HG03520 (cell line): Measurements from ENCODE around the gene EFHD1.

Experiments
- ATAC-seq: cut with Tn5 transposase; IDR thresholded peaks from one replicate; pipeline ENCODE4 v1.9.1; 2021; ENCODE audit warnings: mild to moderate bottlenecking, moderate library complexity; ENCODE audit not compliant: unreplicated experiment

The EFHD1 gene, protein sequence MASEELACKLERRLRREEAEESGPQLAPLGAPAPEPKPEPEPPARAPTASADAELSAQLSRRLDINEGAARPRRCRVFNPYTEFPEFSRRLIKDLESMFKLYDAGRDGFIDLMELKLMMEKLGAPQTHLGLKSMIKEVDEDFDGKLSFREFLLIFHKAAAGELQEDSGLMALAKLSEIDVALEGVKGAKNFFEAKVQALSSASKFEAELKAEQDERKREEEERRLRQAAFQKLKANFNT

DNA sequence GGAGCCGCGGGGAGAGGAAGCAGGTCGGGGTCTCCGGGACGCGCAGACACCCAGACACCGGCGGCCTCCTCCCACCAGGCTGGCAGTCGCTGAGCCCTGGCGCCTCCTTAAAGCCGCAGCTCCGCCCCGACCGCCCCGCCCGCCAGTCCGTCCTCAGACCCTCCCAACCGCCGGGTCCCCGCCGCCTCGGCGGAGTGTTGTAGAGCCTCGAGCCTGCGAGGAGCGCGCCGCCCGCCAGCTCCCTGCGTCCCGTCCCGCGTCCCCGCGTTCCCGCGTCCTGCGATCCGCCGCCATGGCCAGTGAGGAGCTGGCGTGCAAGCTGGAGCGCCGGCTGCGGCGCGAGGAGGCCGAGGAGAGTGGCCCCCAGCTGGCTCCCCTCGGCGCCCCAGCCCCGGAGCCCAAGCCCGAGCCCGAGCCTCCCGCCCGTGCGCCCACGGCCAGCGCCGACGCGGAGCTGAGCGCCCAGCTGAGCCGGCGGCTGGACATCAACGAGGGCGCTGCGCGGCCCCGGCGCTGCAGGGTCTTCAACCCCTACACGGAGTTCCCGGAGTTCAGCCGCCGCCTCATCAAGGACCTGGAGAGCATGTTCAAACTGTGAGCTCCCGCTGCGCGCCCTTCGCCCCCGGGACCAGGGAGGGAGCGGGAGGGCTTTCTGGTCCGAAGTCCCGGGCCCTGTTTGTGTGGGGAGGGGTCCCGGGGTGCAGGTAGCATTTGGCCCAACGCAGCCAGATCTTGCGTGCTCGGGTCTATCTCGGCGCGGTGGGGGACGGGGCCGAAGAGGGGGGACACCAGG, at the start of gene EFHD1:
Gene EFHD1, plus strand, starts transcription at position 192 of the 793 bp plus-strand sequence. Its CDS starts 101 bp downstream, at position 293.
- no peak for ATAC-seq

DNA sequence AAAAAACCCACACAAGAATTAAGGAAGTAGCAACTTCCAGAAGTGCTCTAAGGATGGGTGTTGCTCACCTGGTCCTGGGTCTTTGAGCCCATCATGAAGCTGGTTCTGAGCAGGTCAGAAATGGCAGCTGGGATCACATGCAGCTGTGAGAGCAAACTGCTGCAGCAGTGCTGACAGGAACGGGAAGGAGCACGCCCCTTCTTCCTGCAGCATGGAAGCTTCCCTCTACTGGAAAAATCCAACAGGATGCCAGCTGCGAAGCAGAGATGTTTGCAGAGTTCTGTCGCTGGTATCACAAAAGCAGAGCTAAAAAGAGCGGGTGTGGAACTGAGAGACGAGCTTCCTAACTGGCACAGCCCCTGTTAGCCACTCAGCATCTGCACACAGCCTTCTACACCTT, 49.2 kb upstream of the EFHD1 start:
- ATAC-seq, result no peak

DNA sequence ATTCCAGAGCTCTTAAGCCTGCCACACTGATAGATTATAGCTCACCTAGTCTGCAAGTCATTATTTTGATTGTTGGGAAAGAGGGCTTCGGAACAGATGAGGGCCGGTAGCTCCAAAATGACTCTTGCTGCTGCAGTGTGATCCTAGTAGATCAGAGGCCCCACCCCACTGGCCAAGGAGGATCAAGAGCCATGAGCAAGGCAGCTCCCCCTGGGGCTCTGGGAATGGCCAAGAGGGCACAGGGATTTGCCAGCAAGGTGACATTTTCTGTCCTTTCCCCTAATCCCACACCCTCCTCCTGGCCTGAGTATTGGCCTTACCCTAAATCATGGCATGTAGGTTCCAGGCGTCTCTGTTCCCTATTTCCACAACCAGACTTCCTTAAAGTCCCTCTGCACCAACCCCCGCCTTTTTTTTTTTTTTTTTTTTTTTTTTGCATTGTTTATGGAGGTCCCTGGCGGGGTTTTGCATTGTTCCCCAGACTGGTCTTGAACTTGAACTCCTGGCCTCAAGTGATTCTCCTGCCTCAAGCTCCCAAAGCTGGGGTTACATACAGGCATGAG, 46.4 kb upstream of the EFHD1 start:
- no peak for ATAC-seq

DNA sequence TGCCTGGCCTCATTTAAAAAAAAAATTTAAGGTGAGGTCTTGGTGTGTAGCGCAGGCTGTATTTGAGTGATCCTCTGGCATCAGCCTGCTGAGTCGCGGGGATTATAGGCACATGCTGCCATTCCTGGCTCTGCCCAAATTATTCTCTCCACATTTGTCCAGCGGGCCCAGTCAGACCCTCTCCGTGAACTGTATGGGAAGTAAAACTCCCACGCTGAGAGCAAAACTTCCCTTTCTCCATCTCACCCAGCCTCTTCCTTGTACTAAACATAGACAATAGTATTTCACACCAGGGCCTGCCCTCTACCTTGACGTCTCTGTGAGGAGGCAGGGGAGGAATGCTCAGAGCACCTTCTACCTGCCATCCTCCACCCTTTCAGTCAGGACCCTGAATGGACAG, 45.9 kb upstream of the EFHD1 start:
- ATAC-seq, result no peak

DNA sequence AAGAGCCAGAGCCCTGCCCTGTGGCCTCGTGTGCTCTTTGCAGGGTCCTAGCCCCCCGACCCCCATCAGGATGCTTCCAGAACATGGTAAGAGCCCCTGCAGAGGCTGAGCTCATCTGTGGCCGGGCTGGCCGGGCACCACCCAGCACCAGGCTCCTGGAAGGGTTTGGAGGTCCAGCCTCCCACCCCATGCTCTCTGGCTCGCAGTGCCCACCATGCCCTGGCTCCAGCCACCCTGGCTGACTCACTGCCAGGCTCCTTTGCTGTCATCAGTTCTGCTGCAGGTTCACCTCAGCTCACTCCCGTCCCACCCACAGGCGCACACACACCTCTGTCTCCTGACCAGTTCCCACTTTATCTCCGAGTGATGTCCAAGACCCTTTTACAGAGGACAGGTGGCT, 45.4 kb upstream of the EFHD1 start:
- no peak for ATAC-seq

DNA sequence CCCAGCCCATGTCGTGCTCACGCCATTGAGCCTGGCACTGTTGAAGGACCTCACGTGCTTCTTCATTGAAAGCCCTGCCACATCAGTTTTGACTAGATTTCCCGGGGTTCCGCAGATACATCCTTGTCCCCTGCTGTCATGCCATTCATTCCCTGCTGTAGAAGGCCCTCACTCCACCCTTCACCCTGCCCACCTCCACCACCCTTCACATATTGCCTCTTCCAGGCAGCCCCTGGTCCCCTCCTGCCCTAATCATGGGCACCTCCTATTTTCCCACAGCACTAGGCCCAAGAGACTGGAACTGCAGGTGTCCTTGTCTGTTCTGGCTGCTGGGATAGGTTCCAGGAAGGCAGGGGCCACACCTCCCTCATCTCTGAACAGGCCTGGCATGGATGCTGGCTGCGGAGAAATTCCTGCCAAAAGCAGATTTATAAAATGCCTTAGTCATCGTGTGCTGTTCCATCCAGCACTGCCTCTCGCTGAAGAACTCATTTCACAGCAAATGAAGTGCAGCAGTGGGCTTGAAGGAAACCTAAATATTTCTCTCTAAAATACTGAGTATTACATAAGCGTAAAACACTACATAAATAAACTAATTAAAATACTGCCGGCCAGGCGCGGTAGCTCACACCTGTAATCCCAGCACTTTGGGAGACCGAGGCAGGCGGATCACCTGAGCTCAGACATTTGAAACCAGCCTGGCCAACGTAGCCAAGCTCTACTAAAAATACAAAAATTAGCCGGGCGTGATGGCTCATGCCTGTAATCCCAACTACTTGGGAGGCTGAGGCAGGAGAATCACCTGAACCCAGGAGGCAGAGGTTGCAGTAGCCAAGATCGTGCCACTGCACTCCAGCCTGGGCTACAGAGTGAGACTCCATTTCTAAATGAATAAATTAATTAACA, 44.5 kb upstream of the EFHD1 start:
- no peak for ATAC-seq

DNA sequence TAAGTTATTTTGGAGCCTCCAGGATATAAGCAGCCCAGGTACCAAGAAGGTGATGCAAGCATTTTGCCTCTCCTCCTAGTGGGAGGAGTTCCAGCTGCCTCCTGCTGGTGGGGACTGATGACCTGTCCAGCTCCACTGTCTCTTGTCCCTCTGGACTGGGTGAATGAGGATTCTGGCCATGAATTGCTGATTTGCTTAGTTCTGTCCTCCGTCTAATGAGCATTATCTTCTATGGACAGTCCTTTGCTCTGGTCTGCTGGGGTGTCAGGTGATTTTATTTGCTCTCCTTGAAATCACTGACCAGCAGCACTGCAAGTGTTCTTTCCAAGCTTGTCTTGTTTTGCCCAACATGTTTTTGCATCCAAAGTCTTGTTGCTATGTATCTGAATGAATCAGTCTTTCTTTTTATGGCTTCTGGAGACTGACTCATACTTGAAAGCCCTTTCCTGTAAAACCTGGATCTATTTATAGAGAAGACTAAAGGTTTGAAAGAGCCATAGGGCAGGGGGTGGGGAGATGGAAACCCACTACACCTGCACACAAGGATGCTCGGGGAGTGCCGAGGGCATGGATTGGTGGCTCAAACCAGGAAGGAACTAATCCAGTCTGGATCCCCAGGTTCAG, 40.5 kb upstream of the EFHD1 start:
- no peak for ATAC-seq

DNA sequence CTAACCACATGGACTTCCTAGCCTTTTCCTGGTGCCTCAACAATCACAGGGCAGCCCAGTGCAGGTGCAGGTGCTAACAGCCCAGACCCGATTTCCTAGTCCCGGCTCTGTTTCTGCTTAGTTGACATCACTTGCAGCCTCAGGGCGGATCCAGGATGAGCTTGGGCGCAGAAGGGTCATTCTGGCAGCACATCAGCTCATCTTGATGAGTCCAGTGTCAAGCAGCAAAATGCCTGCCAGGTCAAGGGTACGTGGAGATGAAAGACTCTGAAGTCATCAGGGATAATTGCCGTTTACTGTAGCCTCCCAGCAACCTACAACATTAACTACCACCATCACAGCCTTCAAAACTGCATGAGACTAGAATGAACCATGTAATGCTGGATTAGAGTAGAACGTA, 39.4 kb upstream of the EFHD1 start:
- ATAC-seq, result no peak

DNA sequence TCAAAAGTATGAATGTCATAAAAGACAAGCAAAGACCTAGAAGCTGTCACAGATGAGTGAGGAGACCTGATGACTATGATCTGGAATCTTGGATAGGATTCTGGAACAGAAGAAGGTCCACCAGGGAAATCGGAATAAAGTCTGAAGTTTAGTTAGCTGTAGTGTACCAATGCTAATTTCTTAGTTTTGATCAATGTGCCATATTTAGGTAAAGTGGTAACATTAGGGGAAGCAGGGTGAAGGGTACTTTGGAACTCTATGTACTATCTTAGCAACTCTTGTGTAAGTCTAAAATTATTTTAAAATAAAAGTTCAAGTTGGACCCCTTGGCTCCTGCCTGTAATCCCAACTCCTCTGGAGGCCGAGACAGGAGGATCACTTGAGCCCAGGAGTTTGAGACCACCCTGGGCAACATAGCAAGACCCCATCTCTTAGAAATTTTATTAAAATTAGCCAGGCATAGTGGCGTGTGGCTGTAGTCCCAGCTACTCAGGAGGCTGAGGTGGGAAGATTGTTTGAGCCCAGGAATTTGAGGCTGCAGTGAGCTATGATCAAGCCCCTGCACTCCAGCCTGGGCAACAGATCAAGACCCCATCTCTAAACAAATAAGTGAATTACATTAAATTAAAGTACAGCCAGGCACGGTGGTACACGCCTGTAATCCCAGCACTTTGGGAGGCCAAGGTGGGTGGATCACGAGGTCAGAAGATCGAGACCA, 35.9 kb upstream of the EFHD1 start:
- no peak for ATAC-seq

DNA sequence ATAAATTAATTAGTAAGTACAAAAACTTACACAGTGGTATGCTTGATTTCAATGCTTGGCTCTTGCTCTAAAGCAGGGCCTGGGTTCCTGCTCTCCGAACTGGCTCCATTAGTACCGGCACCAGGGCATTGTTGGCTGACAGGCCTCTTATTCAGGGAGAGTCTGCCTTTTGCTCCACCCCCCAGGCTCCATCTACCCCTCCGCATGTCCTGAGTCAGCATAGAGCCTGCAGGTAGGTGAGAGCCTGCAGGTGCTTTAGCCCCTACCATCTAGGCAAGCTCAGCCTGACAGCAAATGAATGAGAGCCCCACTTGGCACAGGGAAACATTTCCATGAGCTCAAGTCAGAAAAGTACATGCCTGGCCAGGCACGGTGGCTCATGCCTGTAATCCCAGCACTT, 35.1 kb upstream of the EFHD1 start:
- ATAC-seq, result no peak

DNA sequence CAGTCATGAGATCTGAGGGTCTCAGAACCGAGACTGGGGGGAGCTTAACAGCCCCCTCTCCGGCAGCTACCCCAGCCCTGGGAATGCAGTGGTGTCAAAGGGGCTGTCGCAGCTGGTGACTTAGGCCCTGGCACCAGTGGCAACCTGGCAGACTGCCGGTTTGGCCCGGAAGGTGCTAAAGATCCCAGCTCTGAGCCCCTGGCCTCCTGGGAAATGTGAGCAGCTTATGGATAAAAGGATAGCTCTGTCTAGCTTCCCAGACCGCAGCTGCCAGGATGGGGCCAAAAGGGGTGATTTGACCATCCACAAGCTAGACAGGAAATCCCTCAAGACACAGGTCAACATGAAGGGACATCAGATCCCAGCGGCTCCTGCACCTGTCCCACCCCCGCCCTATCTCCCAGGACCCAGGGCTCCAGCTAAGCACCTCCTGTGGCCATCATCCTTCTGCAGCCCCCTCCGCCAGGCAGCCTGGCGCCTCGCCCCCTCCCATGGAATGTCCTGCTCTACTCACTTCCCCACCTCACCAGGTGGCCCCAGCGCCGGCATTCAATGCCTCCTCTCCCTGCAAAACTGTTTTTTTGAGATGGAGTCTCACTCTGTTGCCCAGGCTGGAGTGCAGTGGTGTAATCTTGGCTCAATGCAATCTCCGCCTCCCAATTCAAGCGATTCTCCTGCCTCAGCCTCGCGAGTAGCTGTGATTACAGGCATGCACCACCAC, 33.2 kb upstream of the EFHD1 start:
- ATAC-seq, result no peak

DNA sequence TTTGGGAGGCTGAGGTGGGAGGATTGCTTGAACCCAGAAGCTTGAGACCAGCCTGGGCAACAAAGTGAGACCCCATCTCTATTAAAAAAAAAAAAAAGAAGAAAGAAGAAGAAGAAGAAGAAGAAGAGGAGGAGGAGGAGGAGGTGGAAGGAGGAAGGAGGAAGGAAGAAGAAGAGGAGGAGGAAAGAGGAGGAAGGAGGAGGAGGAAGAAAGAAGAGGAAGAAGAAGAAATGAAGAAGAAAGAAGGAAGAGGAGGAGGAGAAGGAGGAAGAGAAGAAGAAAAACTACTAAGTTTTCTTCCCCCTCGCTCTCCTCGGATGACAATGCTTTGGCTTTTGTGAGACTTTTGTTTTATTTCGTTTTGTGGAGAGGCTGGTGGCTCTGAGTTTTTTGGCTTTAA, 30.1 kb upstream of the EFHD1 start:
- ATAC-seq, result no peak

DNA sequence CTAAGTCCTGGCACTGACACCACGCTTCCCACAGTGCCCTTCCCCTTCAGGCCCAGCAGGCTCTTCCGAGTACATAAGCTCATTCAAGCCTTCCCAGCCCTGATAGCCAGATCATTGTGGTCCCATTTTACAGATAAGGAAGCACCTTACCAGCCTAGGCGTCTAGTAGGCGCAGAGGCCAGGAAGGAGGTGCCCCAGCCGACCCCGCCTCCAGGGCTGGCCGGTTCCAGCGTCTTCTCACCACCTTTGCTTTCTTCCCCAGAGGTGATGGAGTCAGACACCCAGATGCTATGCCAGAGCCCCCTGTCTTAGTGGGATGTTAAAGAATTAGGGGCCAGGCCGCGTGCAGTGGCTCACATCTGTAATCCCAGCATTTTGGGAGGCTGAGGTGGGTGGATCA, 28.9 kb upstream of the EFHD1 start:
- no peak for ATAC-seq

DNA sequence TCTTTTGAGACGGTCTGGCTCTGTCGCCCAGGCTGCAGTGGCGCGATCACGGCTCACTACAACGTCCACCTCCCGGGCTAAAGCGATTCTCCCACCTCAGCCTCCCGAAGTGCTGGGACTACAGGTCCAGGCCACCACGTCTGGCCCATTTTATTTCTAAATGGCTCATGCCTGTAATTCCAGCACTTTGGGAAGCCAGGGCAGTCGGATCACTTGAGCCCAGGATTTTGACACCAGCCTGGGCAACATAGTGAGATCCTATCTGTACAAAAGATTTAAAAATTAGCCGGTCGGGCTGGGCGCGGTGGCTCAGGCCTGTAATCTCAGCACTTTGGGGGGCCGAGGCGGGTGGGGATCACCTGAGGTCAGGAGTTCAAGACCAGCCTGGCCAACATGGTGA, 26.4 kb upstream of the EFHD1 start:
- no peak for ATAC-seq

DNA sequence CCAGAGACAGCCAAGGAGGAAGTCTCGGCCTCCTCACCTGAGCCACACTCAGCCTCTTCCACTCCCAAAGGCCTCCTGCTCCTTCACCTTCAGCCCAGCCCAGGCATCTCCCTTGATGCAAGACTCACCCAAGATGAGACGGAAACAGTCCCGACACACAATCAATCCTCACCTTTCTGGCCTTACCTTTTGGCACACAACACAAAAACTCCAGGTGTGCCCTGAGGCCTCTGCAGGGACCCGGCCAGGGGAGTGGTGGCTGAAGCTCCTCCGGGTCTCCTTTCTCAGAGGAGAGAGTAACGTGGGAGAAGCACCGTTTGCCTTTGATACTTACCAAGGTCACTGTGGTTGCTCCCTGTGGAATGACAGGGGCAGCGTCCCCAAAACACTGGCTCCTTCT, 23.8 kb upstream of the EFHD1 start:
- ATAC-seq, result no peak

DNA sequence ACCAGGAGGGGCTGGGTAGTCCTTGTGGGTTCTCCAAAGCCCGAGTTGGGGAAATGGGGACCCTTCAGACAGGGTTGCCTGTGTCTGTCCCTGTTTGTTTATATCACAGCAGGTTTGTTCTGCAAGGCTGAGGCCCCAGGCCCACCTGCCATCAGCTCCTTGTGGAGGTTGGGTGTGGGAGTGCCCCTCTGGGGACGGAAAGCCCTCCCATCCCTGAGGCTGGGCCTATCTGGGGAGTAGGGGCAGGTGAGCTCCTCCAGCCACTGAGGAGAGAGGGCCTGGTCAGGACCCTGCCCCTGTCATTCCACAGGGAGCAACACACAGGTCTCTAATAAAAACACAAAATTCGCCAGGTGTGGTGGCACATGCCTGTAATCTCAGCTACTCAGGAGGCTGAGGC, 23.3 kb upstream of the EFHD1 start:
- ATAC-seq, result no peak

DNA sequence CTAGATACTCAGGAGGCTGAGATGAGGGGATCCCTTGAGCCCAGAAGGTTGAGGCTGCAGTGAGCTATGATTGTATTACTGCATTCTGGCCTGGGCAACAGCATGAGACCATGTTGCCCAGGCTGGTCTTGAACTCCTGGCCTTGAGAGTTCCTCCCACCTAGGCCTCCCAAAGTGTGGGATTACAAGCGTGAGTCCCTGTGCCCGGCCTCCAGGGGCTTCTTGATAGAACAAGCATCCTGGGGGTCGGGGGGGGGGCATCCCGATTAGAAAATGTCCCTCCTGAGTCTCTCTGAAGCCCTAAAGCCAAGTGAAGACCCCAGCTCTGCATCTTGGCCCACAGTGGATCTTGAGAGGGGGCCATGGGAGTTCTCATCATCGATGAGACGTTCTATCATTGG, 22.3 kb upstream of the EFHD1 start:
- ATAC-seq, result no peak

DNA sequence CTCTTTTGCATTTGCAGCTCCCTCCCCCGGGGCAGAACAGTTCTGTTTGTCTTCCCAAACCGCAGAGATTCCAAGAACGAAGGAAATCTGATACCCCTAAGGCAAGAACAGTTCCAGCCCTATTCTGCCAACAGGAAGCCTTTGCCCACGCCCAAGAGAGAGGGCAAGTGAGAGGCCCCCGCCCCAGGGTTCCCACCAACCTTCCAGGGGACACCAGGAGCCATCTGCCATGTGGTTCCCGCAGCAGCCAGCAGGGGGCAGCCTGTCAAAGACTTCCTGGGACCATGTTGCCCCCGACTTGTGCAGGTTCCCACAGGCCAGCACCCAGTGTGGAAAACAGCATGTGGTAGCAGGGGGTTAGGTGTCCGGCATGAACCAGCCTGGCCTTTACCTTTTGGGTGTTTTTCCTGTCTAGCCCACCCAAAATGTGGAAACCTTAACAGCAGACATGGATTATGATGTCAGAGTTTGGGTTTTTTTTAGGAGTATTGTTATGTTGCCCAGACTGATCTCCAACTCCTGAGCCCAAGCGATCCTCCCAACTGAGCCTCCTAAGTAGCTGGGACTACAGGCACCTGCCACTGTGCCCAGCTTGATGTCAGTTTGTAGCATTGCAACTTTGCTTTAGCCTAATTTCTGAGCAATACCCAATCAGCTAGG, 21.7 kb upstream of the EFHD1 start:
- no peak for ATAC-seq

DNA sequence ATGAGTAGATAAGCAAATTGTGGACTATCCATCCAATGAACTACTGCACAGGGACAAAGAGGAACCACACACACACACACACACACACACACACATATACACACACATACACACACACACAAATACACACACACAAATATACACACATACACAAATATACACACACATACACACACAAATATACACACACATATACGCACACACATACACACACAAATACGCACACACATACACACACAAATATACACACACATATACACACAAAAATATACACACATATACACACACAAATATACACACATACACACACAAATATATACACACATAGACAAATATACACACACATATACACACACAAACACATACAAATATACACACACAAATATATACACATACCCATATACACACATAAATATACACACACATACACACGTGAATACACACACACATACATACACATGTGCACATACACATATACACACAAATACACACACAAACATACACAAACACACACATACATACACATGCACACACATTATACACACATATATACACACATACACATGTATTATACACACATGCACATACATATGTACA, 19.8 kb upstream of the EFHD1 start:
- no peak for ATAC-seq
